GM19239 (cell line): ENCODE data around the gene KIRREL3.

Experiments used
- DNase-seq: peaks from one replicate; pipeline ENCODE4 v3.0.0; 2011; ENCODE audit warnings: low spot score; ENCODE audit not compliant: insufficient read length
- FAIRE-seq: peaks from 2 replicates; lab custom pipeline; 2011; peaks lifted over from hg19 to GRCh38; lab: Jason Lieb, UNC

Gene KIRREL3

GRCh38 chr11:126658306-126659056 is 342.1 kb downstream of the KIRREL3 start:
- FAIRE-seq: no peak
- no peak for DNase-seq

DNA sequence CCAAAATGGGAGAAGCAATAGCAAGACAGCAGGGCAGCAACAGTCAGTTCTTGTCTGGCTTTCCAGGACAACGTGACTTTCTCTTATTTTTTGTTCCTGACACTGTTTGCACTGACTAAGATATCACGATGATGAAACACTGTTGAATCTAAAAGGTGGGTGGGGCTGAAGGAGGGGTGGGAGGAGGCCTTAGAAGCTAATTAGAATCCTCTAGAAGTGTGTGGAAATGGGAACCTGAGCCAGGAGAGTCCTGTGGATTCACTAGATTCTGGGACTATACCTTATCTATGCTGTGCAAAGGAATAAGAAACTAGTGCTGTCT is 344.8 kb downstream of the KIRREL3 start:
- no peak for FAIRE-seq
- DNase-seq: no peak

GRCh38 chr11:126654886-126655806 is 345.4 kb downstream of the KIRREL3 start:
- DNase-seq (no peak), FAIRE-seq (no peak)

- FAIRE-seq (no peak), DNase-seq (no peak)
Observed at GRCh38 chr11:126653040-126653439, 347.5 kb downstream of the KIRREL3 start.

GRCh38 chr11:126647735-126648134 is 352.8 kb downstream of the KIRREL3 start:
- FAIRE-seq (no peak), DNase-seq (no peak)

DNA sequence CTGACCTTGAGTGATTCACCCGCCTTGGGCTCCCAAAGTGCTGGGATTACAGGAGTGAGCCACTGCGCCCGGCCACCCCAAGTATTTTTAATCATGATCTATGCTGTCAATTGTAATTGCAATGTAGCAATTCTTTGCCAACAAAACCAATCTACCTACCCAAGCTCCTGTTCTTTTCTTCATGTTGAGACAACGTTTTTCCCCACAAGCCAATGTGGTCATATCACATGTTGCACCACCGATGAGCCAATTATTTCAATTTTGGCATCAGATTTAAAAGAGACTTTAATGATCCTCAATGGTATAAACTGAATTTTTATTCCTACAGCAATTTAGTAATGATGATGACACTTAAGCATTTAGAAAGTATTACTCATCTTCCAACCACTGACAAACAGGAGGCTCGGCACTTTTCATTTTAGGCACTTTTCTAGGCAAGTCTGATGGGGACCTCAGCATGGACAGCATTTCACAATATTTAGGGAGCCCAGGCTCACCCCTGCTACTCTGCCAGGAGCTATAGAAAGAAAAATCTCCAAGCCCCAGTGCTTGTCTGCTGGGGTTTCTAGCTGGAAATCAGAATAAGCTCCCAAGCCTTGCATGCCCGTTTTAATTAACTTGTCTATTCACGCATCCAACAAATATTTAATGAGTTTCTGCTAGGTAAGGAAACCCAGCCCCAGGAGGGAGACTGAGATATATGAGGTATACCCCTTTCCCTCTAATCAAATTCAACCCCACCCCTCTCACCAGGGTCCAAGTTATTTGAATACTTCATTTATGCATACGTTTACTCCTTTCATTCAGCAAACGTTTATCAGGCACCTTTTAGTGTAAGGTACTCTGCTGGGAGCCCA is 353.6 kb downstream of the KIRREL3 start:
- FAIRE-seq: no peak
- DNase-seq: no peak

DNA sequence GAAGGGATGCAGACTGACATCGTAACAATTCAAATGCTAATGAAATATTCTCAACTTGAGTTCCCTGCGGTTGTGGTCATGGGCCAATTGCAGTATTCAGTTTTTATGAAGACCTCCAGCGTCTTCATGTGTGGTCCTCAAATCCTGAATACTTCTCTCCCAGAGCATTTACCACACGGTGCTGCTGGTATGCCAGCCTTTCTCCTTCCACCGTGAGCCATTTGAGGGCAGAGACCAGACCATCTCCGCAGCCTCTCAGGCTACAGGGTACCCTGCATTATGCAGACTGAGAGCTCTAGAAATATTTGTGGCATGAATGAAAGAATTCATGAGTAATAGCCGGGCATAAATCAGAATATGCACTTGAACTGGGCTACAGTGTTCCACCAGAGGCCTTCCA is 355.4 kb downstream of the KIRREL3 start:
- DNase-seq (no peak), FAIRE-seq (no peak)

DNA sequence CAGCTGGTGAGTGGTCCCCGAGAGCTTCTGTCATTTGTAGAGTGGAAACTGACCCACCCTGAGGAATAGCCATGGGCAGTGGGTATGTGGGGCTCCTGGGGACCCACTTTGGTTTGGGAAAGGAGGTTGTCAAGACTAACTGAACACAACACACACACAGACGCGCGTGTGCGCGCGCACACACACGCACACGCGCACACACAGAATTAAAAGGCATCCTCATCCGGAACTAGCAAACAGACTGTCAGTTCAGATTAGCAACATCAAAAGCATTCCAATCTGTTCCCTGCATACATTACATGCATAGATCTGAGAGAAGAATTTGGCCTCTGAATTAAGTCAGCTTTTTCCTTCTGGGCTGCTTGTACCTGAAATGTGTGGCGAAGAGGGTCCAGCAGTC is 360.4 kb downstream of the KIRREL3 start:
- DNase-seq: no peak
- FAIRE-seq: no peak

DNA sequence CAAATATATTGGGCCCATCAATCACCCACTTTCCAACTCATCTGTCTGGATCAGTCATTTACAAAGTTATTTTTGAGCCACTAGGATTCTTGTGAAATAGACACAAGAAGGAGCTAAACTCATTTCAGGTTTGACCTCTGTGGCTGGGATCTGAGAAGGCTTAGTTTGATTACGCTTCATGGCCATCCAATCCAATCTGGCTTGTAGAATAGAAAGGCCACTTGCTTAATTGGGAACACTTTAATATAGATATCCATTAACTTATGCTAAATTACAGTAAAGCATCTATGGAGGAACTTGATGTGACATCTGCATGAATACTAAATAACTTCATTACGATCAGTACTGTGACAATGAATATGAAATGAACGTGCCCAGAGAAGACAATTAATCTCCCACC is 360.9 kb downstream of the KIRREL3 start:
- FAIRE-seq: no peak
- DNase-seq: no peak

DNA sequence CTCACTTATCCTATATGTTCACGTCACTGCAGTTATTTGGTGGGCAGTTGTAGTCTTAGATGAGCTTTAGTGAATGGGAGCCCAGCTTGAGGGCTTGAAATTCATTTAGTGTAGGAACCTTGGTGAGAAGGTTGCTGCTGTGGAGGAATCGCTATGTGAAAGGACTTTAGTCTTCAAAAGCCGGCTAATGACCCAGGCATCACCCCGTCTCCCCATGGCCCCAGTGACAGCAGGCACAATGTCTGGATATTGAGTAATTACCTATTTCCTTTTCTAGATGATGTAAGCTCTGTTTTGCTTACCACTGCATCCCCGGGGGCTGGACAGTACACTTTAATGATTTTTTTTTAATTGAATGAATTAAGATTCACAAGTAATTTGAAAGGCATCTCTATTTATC is 361.9 kb downstream of the KIRREL3 start:
- DNase-seq: no peak
- no peak for FAIRE-seq

DNA sequence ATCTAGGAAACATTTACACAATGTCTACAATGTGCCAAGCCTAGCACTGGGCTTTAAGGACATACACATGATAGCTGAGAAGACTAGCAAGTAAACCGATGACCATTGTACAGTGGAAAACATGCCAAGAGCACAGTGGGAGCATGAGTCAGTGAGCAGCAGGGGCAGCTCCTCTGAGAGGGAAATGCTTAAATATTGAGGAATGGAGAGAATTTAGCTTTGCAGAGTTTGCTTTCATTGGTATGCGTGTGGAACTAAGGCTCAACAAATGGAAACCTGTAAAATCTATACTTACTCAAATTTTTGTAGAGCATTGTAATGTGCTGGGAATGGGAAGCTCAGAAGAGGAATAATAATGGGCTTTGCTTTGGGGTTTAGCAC is 362.8 kb downstream of the KIRREL3 start:
- no peak for FAIRE-seq
- DNase-seq: no peak

DNA sequence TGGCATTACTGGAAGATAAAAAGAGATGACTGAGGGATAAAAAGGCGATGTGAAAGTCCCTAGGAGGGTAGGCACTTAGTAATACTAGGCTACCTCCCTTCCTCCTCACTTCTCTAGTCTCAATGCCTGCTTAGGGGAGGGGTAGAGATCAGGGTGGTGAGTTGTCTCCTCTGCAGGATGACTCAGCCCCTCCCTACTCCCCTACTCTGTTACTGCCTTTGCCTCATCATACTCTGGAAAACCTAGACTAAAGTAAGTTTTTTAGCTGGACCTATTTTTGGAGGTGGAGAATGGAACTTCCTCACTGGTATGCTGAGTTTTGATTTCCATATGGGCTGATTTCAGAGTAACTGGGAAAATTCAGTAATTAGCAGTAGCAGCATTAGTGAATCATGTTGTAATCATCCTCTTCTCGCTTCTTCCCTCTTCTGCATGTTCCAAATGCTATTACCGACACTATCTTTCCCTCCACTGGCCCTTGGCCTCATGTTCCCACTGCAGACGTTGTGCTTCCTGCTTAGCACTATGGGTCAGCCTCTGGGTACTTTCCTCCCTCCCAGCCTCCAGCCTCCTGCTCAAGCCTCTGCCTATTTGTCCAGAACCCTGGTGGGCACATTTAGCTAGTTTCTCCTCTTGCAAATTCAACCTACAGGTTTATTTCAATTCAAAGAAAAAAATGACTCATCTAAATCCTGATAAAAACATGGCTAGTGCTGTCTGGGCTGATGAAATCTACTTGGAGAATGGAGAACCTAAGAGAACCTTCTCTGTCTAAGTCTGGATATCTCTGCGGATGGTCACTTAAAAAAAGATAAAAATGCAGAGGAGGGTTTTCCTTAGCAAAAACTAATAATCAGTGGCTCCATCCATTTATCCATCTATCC is 363.4 kb downstream of the KIRREL3 start:
- FAIRE-seq: no peak
- DNase-seq: no peak

GRCh38 chr11:126635511-126635910 is 365.1 kb downstream of the KIRREL3 start:
- FAIRE-seq: no peak
- no peak for DNase-seq

DNA sequence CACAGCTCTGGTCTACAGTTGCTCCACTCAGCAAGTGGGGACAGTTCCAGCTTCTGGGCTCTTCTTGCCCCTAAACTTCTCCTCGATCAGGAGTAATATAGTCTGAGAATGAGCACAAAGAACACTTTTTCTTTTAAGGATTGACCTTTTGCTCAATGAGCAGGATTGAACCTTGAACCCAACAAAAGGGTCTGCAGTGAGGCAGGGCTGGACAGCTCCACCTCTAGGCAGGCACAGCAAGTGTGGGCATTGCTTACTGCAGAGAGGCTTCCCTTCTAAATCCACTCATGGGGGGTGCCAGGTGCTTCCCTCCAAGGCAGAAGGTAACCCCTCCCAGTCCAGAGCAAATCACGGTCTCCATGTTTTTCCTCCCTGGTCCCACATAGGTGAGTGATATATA is 365.6 kb downstream of the KIRREL3 start:
- no peak for FAIRE-seq
- DNase-seq: no peak

DNA sequence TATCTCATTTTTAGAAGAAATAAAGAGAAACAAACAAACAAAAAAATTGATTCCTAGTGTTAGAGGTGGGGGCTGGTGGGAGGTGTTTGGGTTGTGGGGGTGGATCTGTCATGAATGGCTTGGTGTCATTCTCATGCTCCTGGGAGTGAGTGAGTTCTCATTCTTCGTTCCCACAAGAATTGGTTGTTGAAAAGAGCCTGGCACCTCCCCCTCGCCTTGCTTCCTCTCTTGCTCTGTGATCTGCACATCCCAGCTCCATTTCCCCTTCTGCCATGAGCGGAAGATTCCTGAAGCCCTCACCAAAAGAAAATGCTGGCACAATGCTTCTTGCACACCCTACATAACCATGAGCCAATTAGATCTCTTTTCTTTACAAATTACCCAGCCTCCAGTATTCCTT is 367.2 kb downstream of the KIRREL3 start:
- DNase-seq (no peak), FAIRE-seq (no peak)

- no peak for FAIRE-seq
- DNase-seq: no peak
Observed at GRCh38 chr11:126630893-126631798, 369.4 kb downstream of the KIRREL3 start.

DNA sequence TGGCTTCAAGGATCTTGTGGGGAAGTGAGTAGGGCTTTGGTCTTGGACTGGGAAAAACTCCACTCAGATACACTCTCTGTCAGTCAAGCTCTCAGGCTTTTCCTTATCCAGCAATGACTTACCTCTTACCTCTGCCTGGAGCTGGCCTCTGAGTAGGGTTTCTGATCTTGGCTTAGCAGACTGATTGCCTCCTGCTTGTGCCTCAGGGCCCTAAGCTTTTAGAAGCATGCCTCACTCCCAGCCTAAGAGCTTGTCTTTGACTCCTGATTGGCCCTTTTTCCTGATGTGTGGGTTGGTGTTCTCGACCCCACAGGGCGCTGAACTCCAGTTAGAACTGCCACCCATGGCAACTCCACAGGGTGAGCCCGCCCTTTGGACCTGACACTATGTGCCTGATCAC is 370.1 kb downstream of the KIRREL3 start:
- FAIRE-seq (no peak), DNase-seq (no peak)

- no peak for FAIRE-seq
- no peak for DNase-seq
Observed at GRCh38 chr11:126628790-126629621, 371.6 kb downstream of the KIRREL3 start.
